ENCODE results near the gene LMOD2.

DNA sequence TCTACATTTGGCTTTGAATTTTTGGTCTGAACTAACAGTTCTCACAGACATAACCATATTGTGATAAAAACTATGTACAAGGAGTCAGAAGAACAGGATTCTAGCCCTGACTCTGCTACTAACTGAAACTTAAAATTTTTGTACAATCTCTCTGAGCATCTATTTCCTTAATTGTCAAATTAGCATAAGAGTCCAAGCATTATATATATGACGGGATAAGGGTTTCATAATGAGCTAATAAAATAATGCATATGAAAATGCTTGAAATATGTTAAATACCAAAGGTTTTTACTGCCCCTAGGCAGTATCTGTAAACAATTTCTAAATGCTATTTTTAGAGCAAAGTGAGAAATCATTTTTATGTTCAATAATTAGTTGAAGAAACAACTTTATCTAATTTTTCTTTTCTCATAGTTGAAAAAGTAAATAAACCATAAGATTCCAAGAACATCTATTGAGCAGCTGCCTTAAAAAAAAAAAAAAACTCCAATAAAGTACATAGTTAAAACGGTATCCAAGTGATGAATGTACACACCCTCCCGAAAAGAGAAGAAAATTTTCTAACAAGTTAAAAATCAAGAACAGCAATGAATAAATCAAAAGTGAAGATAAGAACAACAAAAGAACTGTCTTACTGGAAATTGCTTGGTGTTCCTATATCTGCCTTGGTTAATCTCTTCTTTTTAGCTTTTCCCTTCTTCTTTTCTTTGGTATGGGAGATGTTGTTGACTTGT is 40.4 kb downstream of the LMOD2 start:
- no peak for TF ChIP-seq CTCF (IDR thresholded peaks at IDR 0.05)
- TF ChIP-seq POLR2A (IDR thresholded peaks at IDR 0.05) = no peak

Data from thyroid gland (tissue), 4 donors.